Measurements from ENCODE around the gene BORCS5.

DNA sequence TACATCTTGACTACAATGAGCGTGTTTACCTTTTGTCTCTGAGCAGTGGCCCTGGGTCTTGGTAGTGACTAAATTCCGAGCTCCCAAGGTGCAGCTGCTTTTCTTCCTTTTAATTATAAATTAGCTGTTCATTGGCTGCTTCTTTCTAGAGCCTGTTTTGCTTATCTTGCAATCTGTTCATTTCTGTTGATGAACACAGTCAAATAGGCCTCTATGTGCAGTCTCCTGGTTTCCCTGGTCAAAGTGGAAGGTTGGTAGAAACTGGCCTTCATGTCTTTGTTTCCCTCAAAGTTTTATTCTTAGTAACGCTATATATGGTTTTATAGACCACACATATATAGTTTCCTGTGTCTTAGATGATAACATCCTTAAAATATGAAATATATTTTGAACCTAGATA lies 111.7 kb downstream of the BORCS5 start:
- TF ChIP-seq, protein P1, sequence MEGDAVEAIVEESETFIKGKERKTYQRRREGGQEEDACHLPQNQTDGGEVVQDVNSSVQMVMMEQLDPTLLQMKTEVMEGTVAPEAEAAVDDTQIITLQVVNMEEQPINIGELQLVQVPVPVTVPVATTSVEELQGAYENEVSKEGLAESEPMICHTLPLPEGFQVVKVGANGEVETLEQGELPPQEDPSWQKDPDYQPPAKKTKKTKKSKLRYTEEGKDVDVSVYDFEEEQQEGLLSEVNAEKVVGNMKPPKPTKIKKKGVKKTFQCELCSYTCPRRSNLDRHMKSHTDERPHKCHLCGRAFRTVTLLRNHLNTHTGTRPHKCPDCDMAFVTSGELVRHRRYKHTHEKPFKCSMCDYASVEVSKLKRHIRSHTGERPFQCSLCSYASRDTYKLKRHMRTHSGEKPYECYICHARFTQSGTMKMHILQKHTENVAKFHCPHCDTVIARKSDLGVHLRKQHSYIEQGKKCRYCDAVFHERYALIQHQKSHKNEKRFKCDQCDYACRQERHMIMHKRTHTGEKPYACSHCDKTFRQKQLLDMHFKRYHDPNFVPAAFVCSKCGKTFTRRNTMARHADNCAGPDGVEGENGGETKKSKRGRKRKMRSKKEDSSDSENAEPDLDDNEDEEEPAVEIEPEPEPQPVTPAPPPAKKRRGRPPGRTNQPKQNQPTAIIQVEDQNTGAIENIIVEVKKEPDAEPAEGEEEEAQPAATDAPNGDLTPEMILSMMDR (IDR thresholded peaks at IDR 0.05; ENCODE audit: insufficient read depth, low read length, poor library complexity, severe bottlenecking): no peak
- no peak for TF ChIP-seq EZH2phosphoT487 (conservative IDR thresholded peaks at IDR 0.05; ENCODE audit: low read length)
